HEK293 (cell line): ENCODE data around the gene TBC1D3H.
"Not testable (repeated sequence)": the region's sequence is repeated elsewhere in the genome, so short reads cannot be mapped to it uniquely, and the experiment has no call there.

Experiments
- KLF9 ChIP-seq: fragments of 450-650 bp; formaldehyde crosslinking; IDR thresholded peaks from 2 replicates; pipeline ENCODE4 v1.5.1; 2016; ENCODE audit warnings: missing biosample characterization, missing genetic modification characterization, low read depth
- SALL2 ChIP-seq: fragments of 450-650 bp; formaldehyde crosslinking; IDR thresholded peaks from 2 replicates; pipeline ENCODE4 v1.5.0; 2017; ENCODE audit warnings: missing biosample characterization, mild to moderate bottlenecking, missing genetic modification characterization, borderline replicate concordance
- TRIM28 ChIP-seq: IDR thresholded peaks from 2 replicates; pipeline ENCODE4 v1.6.1; 2011; ENCODE audit warnings: low read length, control low read depth, borderline replicate concordance
- ZBTB1 ChIP-seq: fragments of 450-650 bp; formaldehyde crosslinking; IDR thresholded peaks from 2 replicates; pipeline ENCODE4 v1.5.1; 2016; ENCODE audit warnings: missing biosample characterization, missing genetic modification characterization
- ZNF24 ChIP-seq: fragments of 450-650 bp; formaldehyde crosslinking; IDR thresholded peaks from 2 replicates; pipeline ENCODE4 v1.5.1; 2016; ENCODE audit warnings: missing biosample characterization, missing genetic modification characterization
- ZNF274 ChIP-seq, 2 experiments: fragments of 200-500 bp in 1 of 2; fragments of 450-650 bp in 1 of 2; sonication (Bioruptor generic) in 1 of 2; formaldehyde crosslinking in 1 of 2; IDR thresholded peaks; 2 replicates each; pipeline versions ENCODE4 v1.5.1 to v1.6.1; 2014 to 2016; ENCODE audit warnings: borderline replicate concordance in 1 of 2, inconsistent platforms in 1 of 2, low read length in 1 of 2, missing biosample characterization in 1 of 2, missing genetic modification characterization in 1 of 2
- ZNF394 ChIP-seq: fragments of 450-650 bp; formaldehyde crosslinking; IDR thresholded peaks from 2 replicates; pipeline ENCODE4 v1.5.1; 2016; ENCODE audit warnings: missing biosample characterization, missing genetic modification characterization, mild to moderate bottlenecking, moderate library complexity, borderline replicate concordance
- ZNF510 ChIP-seq: fragments of 450-650 bp; formaldehyde crosslinking; IDR thresholded peaks from 2 replicates; pipeline ENCODE4 v1.5.1; 2018; ENCODE audit warnings: mild to moderate bottlenecking, missing genetic modification characterization, missing biosample characterization; ENCODE audit not compliant: insufficient replicate concordance
- ZNF701 ChIP-seq: fragments of 450-650 bp; formaldehyde crosslinking; IDR thresholded peaks from 2 replicates; pipeline ENCODE4 v1.5.1; 2016; ENCODE audit warnings: missing biosample characterization, missing genetic modification characterization
- TF ChIP-seq, protein P1 (sequence below): fragments of 450-650 bp; formaldehyde crosslinking; IDR thresholded peaks from 2 replicates; pipeline ENCODE4 v1.5.1; 2016; ENCODE audit warnings: missing biosample characterization, missing genetic modification characterization

DNA sequence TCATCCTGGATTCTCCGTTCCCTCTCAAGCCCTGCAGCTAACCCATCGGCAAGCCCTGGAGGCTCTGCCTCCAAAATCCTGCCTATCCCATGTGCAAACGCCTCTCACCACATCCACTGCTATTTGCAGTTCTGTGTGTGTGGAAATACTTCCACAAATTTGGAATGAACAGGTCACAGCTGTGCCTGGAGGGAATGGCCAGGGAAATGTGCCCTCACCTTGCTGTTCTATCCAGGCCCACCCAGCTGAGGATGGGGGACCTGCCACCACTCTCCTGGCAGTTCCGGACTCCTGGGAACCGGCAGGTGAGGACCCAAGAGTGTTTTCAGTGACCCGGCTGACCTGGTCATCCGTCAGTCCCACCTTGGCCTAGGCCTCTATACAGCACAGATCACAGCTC is 12.3 kb downstream of the TBC1D3H start:
- TF ChIP-seq TRIM28; ZBTB1; ZNF24 (tag by site-specific recombination); KLF9 (tag by site-specific recombination); ZNF274 (IDR thresholded peaks at IDR 0.05; ENCODE audit: low read length); ZNF274 (tag by site-specific recombination; IDR thresholded peaks at IDR 0.05; ENCODE audit: borderline replicate concordance); ZNF510 (tag by site-specific recombination); SALL2 (tag by site-specific recombination); ZNF394 (tag by site-specific recombination); ZNF701: not testable (repeated sequence)
- TF ChIP-seq, protein P1, sequence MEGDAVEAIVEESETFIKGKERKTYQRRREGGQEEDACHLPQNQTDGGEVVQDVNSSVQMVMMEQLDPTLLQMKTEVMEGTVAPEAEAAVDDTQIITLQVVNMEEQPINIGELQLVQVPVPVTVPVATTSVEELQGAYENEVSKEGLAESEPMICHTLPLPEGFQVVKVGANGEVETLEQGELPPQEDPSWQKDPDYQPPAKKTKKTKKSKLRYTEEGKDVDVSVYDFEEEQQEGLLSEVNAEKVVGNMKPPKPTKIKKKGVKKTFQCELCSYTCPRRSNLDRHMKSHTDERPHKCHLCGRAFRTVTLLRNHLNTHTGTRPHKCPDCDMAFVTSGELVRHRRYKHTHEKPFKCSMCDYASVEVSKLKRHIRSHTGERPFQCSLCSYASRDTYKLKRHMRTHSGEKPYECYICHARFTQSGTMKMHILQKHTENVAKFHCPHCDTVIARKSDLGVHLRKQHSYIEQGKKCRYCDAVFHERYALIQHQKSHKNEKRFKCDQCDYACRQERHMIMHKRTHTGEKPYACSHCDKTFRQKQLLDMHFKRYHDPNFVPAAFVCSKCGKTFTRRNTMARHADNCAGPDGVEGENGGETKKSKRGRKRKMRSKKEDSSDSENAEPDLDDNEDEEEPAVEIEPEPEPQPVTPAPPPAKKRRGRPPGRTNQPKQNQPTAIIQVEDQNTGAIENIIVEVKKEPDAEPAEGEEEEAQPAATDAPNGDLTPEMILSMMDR (tag by site-specific recombination) = not testable (repeated sequence)
